Effector CD4-positive, alpha-beta T cell (primary cell): ENCODE results near the gene AGK.
A peak's percentile ranks its signal among the peaks of the same experiment; 100 is the strongest.

Experiments
- DNase-seq: peaks from one replicate; pipeline ENCODE4 v3.0.0-alpha.2; 2020

Gene AGK

GRCh38 chr7:141648276-141649114, 97.3 kb downstream of the AGK start:
- DNase-seq: no peak

- DNase-seq: no peak
Observed at GRCh38 chr7:141649137-141649864, 98.1 kb downstream of the AGK start.

DNA sequence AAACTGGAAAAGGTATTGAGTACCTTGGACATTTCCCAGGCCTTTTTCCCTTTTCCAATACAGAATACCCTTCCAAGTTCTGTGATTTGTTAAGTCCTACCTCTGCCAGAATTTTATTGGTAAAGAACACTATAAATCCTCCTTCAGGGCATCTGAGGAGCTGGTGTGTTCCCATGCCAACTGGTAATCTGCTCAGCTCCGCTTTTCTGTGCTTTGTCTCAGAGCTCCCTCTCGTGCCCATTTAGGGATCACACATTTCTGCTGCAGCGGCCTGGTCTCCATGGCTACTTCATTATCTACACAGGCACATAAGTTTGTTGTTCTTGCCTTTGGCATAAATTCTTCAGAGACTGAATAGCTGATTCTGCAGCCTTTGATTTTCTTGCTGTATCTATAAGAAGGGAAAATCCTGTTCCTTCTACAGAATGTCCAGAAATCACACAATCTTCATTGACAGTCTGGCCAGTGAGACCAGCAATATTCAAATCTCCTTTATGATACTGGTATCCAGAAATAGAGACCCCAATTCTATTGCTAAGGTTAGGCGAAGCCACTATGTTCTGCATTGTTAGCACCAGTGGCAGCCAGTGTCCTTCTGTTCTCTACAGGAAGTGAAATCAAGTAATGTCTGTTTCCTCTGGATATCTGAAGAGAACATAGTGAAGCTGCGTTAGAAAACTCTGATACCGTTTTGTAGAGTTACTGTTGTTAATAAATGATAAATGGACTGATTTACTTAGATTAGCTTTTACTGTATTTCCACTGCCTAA, 98.8 kb downstream of the AGK start:
- DNase-seq: no peak

DNA sequence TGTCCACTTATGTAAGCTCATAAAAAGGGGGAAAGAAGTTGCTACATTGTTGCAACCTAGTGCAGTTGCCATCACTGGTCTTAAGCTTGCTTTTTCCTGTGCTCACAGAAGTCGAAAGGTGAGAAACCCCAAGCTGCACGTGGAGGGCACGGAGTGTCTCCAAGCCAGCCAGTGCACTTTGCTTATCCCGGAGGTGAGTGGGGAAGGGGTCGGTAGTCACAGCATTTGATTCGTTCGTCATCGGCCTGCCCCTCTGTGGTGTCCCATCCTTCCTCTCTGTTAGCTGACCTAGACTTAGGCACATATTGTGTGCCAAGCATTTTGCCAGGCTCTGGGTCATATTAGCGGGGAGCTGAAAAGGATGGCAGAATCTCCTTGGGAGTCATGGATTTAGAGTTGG, 100.2 kb downstream of the AGK start:
- no peak for DNase-seq

DNA sequence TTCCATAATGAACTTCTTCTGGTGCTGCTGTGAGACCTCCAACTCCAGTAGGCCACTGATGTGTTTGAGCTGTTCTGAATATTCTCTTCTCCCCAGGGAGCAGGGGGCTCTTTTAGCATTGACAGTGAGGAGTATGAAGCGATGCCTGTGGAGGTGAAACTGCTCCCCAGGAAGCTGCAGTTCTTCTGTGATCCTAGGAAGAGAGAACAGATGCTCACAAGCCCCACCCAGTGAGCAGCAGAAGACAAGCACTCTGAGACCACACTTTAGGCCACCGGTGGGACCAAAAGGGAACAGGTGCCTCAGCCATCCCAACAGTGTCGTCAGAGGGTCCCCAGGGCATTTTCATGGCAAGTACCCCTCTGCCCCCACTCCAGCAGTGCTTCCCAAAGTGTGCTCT, 101.5 kb downstream of the AGK start:
- DNase-seq: no peak

DNA sequence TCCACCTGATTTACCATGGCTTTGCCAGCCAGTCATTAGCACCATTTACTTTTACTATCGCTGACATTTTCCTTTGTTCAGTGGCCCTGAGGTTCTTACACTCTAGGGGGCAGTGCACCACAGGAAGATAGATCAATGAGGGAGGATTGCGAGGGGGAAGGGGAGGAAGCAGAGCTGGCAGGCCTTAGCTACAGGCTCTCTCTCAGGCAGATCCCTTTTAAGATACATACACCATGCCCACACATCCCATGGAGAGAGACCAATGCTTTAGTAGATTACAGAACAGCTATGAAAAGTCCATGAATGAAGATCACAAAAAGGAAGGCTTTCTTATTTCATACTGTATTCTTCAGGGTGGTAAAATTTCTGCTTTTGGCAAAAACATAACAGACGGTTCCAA, 103.3 kb downstream of the AGK start:
- DNase-seq: peak; percentile 47

GRCh38 chr7:141659501-141659900, 108.3 kb downstream of the AGK start:
- no peak for DNase-seq

GRCh38 chr7:141660259-141660658, 109.0 kb downstream of the AGK start:
- no peak for DNase-seq

- no peak for DNase-seq
Observed at GRCh38 chr7:141663081-141663849, 112.1 kb downstream of the AGK start.

DNA sequence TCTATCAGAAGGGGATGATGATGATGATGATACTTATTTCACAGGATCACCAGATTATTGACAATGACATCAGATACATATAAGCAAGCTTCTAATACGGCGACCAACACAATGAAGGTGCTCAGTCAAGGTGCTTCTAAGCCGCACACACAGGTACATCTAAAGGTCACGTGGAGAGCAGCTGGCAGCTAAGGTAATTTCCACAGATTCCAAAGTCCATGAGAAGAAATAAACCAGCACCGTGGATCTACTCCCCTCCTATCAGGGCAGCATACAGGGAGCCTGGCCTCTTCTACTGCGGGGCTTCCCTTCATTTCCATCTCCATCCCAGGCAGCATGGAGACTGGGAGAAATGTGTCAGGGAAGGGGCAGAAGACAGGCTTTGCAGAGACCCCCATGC, 113.2 kb downstream of the AGK start:
- no peak for DNase-seq

GRCh38 chr7:141665208-141666035, 114.2 kb downstream of the AGK start:
- no peak for DNase-seq

GRCh38 chr7:141666071-141666470, 114.9 kb downstream of the AGK start:
- no peak for DNase-seq

- no peak for DNase-seq
Observed at GRCh38 chr7:141668853-141669252, 117.6 kb downstream of the AGK start.

DNA sequence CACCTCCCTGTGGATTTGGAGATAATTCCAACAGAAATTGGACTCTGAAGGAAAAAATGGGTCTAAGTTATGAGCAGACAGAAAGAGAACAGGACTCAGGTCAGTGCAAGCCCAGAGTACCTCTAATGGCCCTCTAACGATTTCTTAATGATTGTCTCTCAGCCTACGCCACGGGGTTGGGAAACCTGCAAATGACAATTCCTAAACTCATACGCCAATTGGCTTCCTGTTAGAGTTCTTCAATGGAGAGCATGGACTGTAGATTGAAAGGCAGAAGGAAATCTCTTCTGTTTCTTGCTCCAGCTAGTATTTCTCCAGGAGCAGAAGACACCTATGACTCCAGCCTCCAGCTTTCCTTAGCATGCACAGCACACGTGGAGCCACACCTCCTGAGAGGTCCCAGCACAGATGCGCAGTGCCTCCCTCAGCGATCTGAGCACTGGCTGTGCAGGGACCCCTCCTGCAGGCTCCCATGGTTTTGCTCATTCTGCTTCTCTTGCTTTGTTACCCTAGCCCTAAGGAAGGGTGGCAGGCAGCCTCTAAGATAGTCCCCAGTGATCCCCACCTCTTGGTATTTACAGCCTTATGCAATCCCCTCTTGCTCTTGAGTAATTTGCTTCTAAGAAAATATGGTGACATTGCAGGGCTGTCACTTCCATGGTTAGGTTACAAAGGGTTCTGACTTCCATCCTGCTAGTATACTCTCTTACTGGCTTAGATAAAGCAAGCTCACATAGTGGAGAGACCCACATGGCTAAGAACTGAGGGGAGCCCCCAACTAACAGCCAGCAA, 120.7 kb downstream of the AGK start:
- DNase-seq: no peak

- DNase-seq: no peak
Observed at GRCh38 chr7:141673346-141673745, 122.1 kb downstream of the AGK start.

- DNase-seq: no peak
Observed at GRCh38 chr7:141674171-141674671, 123.0 kb downstream of the AGK start.

GRCh38 chr7:141674702-141675101, 123.5 kb downstream of the AGK start:
- no peak for DNase-seq

DNA sequence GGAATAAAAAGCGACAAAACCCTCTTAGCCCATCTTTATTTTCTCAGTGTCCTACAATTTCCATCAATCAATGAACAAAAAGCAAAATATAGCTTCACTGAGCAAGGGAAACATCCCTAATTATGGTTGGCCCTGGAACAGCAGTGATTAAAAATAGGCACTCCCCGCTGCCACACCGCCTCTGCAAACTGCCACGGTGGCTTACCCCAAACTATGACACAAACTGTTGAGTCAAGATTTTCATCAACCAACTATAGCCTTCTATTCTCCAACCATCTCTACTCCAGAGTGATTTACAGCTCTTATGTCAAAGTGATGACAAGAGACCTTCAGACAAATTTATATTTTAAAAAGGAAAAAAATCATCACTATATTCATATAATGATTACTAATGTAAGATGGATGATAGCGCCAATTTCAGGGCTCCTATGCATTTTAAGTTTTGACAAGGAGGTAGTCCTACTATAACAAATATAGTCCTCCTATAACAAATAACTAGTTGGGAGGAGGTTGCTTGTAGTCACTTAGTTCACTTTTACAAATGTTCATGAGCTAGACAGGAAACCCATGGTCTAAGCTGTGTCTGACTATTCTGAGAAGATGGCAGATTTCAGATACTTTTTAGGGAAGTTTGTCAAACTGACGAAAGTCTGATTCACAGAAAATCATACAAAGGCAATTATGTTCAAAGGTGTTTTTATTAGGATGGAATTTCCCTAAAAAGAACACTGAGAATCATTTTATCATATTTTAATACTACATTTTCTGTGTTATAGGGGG, 124.4 kb downstream of the AGK start:
- DNase-seq: no peak

- DNase-seq: no peak
Observed at GRCh38 chr7:141676618-141677017, 125.4 kb downstream of the AGK start.

GRCh38 chr7:141679014-141679413, 127.8 kb downstream of the AGK start:
- DNase-seq: no peak
